ENCODE measurements around the gene MNAT1. TPM values are rescaled to one million over a fixed set of nuclear protein-coding genes. Genes with fewer than 3 reads are reported as not detected.

MNAT1 gene
- total and polyA plus RNA-seq, 9 of the 15 experiments (the other 6 are each of a cell fraction or from before 2014, with no cell fraction given) = 37.8 to 83.3 (median 60.4) TPM

DNA sequence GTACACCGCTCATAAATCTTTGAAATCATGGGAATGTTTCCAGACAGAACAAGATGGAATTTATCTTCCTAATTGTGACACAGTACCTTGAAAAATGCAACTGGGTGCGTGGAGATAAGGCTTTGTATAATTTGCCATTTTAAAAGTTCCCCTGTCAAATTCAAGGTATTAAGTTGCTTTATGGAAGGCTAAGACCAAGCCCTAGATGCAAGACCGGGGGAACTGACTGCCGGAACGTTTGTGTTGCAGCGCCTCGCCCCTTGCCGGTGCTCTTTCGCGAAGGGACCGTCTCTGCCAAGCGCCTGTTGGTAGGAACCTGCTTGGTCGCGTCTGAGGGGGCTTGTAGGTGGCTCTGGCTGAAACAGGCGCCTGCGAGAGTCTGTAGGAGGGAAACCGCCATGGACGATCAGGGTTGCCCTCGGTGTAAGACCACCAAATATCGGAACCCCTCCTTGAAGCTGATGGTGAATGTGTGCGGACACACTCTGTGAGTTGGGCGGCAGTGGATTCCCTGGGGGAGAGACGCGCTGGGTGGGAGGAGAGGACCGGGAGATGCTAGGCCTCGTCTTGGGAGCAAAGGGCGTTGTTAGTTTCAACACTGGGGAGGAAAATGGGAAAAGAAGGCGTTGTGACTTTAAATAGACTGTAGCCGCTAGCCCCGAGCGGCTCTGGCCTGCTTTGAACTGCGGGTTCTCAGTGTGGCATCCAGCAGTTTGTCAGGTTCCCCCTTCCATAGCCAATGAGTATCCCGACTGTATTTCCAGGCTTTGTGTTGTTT lies at the start of gene MNAT1 (continued):
- TF ChIP-seq POLR2AphosphoS5 (IDR thresholded peaks at IDR 0.05; ENCODE audit: control insufficient read depth, insufficient read depth, low read depth, low read length) (peak; percentile 86), TEAD1 (CRISPR knock-in tag; IDR thresholded peaks at IDR 0.05) (peak in 1 of 2 experiments; percentile 39; a peak in 1 of 4 replicates), HDAC2 (IDR thresholded peaks at IDR 0.05) (no peak), TBP (optimal IDR thresholded peaks at IDR 0.05; ENCODE audit: low read depth, low read length) (peak; percentile 93), TAF7 (tag; IDR thresholded peaks at IDR 0.05) (peak; percentile 98), ASH1L (IDR thresholded peaks at IDR 0.05; ENCODE audit: borderline replicate concordance, low read depth, partially characterized antibody) (no peak), HCFC1 (IDR thresholded peaks at IDR 0.05; ENCODE audit: low read depth, low read length) (peak; percentile 72), HNRNPUL1 (IDR thresholded peaks at IDR 0.05; ENCODE audit: low read length) (no peak), KAT2B (IDR thresholded peaks at IDR 0.05; ENCODE audit: low read depth, low read length) (no peak), MEIS2 (IDR thresholded peaks at IDR 0.05; ENCODE audit: partially characterized antibody) (peak; percentile 21), BCOR (IDR thresholded peaks at IDR 0.05) (0 out of 2 replicates have a peak, but pooled peaks have one; percentile 45), ZSCAN29 (IDR thresholded peaks at IDR 0.05) (no peak), HNRNPL (IDR thresholded peaks at IDR 0.05; ENCODE audit: low read depth, low read length) (no peak), TRIM24 (IDR thresholded peaks at IDR 0.05) (peak in 1 of 2 experiments; percentile 92; a peak in 2 of 4 replicates), CBX3 (IDR thresholded peaks at IDR 0.05; ENCODE audit: borderline replicate concordance in 1 of 2, low read length in 2 of 2) (peak in 1 of 2 experiments; percentile 44; a peak in 1 of 3 replicates), SMARCA4 (IDR thresholded peaks at IDR 0.05) (no peak), PTRF (tag; IDR thresholded peaks at IDR 0.05) (no peak), SP1 (CRISPR knock-in tag; IDR thresholded peaks at IDR 0.05) (peak; percentile 39; the same call in 1 of the 2 replicates), SMAD4 (CRISPR knock-in tag; conservative IDR thresholded peaks at IDR 0.05) (peak; percentile 53; the same call in 1 of the 2 replicates), RBBP5 (IDR thresholded peaks at IDR 0.05; ENCODE audit: borderline replicate concordance, insufficient read depth, low read length, poor library complexity, severe bottlenecking) (peak; percentile 87), DIDO1 (tag; IDR thresholded peaks at IDR 0.05; ENCODE audit: low read depth) (peak; percentile 90)
- TF ChIP-seq, protein P1, sequence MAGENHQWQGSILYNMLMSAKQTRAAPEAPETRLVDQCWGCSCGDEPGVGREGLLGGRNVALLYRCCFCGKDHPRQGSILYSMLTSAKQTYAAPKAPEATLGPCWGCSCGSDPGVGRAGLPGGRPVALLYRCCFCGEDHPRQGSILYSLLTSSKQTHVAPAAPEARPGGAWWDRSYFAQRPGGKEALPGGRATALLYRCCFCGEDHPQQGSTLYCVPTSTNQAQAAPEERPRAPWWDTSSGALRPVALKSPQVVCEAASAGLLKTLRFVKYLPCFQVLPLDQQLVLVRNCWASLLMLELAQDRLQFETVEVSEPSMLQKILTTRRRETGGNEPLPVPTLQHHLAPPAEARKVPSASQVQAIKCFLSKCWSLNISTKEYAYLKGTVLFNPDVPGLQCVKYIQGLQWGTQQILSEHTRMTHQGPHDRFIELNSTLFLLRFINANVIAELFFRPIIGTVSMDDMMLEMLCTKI (IDR thresholded peaks at IDR 0.05; ENCODE audit: partially characterized antibody) = no peak
- TF ChIP-seq, protein P2, sequence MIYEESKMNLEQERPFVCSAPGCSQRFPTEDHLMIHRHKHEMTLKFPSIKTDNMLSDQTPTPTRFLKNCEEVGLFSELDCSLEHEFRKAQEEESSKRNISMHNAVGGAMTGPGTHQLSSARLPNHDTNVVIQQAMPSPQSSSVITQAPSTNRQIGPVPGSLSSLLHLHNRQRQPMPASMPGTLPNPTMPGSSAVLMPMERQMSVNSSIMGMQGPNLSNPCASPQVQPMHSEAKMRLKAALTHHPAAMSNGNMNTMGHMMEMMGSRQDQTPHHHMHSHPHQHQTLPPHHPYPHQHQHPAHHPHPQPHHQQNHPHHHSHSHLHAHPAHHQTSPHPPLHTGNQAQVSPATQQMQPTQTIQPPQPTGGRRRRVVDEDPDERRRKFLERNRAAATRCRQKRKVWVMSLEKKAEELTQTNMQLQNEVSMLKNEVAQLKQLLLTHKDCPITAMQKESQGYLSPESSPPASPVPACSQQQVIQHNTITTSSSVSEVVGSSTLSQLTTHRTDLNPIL (CRISPR knock-in tag; IDR thresholded peaks at IDR 0.05) = no peak
- TF ChIP-seq, protein P3, sequence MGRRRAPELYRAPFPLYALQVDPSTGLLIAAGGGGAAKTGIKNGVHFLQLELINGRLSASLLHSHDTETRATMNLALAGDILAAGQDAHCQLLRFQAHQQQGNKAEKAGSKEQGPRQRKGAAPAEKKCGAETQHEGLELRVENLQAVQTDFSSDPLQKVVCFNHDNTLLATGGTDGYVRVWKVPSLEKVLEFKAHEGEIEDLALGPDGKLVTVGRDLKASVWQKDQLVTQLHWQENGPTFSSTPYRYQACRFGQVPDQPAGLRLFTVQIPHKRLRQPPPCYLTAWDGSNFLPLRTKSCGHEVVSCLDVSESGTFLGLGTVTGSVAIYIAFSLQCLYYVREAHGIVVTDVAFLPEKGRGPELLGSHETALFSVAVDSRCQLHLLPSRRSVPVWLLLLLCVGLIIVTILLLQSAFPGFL (CRISPR knock-in tag; IDR thresholded peaks at IDR 0.05) = no peak

All from K562 (cell line).